ENCODE results near the gene ARHGAP44. TPM values are rescaled to one million over a fixed set of nuclear protein-coding genes. Genes with fewer than 3 reads are reported as not detected.

Gene ARHGAP44
- polyA plus RNA-seq, 4 donors: 2.3 to 12.3 (median 6.9) TPM

GRCh38 chr17:12806630-12807029, 17.3 kb downstream of the ARHGAP44 start:
- no peaks in the 10 kb centered on the region for H3K36me3 ChIP-seq (ENCODE audit: control insufficient read depth in 3 of 3, insufficient read depth in 2 of 3, low read depth in 1 of 3, low read length in 3 of 3)
- peaks cover 2 to 15% of the 10 kb centered on the region in 2 donors for H3K9me3 ChIP-seq (ENCODE audit: control insufficient read depth in 2 of 2, insufficient read depth in 1 of 2, low read depth in 1 of 2, low read length in 1 of 2)
- no peak for DNase-seq
- H3K4me3 ChIP-seq (ENCODE audit: low read depth in 1 of 3, low read length in 3 of 3): no peak overlapping the region
- no peak overlapping the region for H3K27ac ChIP-seq (ENCODE audit: low read depth in 1 of 3, low read length in 2 of 3)
- no peak for FAIRE-seq
- H3K4me1 ChIP-seq (ENCODE audit: control insufficient read depth in 3 of 3, insufficient read depth in 2 of 3, low read depth in 1 of 3, low read length in 2 of 3): no peaks in the 10 kb centered on the region
- 89 to 93% (median 92%) methylated on average over 1 of the region's 1 CpG for WGBS, 3 donors
- H3K27me3 ChIP-seq (ENCODE audit: control insufficient read depth in 3 of 3, insufficient read depth in 3 of 3, low read length in 3 of 3): peaks cover 0 to 2% (median 0%) of the 10 kb centered on the region in 3 donors

- no peak overlapping the region for H3K27ac ChIP-seq (ENCODE audit: low read depth in 1 of 3, low read length in 2 of 3)
- 80 to 90% (median 86%) methylated on average over 3 of the region's 3 CpGs for WGBS, 3 donors
- no peaks in the 10 kb centered on the region for H3K4me1 ChIP-seq (ENCODE audit: control insufficient read depth in 3 of 3, insufficient read depth in 2 of 3, low read depth in 1 of 3, low read length in 2 of 3)
- peaks cover 0 to 2% (median 0%) of the 10 kb centered on the region in 3 donors for H3K27me3 ChIP-seq (ENCODE audit: control insufficient read depth in 3 of 3, insufficient read depth in 3 of 3, low read length in 3 of 3)
- FAIRE-seq: no peak
- H3K9me3 ChIP-seq (ENCODE audit: control insufficient read depth in 2 of 2, insufficient read depth in 1 of 2, low read depth in 1 of 2, low read length in 1 of 2): peaks cover 2 to 15% of the 10 kb centered on the region in 2 donors
- H3K4me3 ChIP-seq (ENCODE audit: low read depth in 1 of 3, low read length in 3 of 3): no peak overlapping the region
- H3K36me3 ChIP-seq (ENCODE audit: control insufficient read depth in 3 of 3, insufficient read depth in 2 of 3, low read depth in 1 of 3, low read length in 3 of 3): no peaks in the 10 kb centered on the region
- DNase-seq: no peak
Measured at GRCh38 chr17:12808723-12809122, 19.4 kb downstream of the ARHGAP44 start.

- no peak overlapping the region for H3K4me3 ChIP-seq (ENCODE audit: low read depth in 1 of 3, low read length in 3 of 3)
- no peaks in the 10 kb centered on the region for H3K4me1 ChIP-seq (ENCODE audit: control insufficient read depth in 3 of 3, insufficient read depth in 2 of 3, low read depth in 1 of 3, low read length in 2 of 3)
- H3K27ac ChIP-seq (ENCODE audit: low read depth in 1 of 3, low read length in 2 of 3): no peak overlapping the region
- WGBS, 3 donors: 47 to 52% (median 47%) methylated on average over 5 of the region's 5 CpGs
- DNase-seq (peak in 1 of 2 donors; percentile 47), FAIRE-seq (no peak)
- no peaks in the 10 kb centered on the region for H3K36me3 ChIP-seq (ENCODE audit: control insufficient read depth in 3 of 3, insufficient read depth in 2 of 3, low read depth in 1 of 3, low read length in 3 of 3)
- H3K27me3 ChIP-seq (ENCODE audit: control insufficient read depth in 3 of 3, insufficient read depth in 3 of 3, low read length in 3 of 3): no peaks in the 10 kb centered on the region
- H3K9me3 ChIP-seq (ENCODE audit: control insufficient read depth in 2 of 2, insufficient read depth in 1 of 2, low read depth in 1 of 2, low read length in 1 of 2): peaks cover 2 to 14% of the 10 kb centered on the region in 2 donors
Measured at GRCh38 chr17:12812877-12813276, 23.6 kb downstream of the ARHGAP44 start.

GRCh38 chr17:12813664-12814063, 24.4 kb downstream of the ARHGAP44 start:
- Histone ChIP-seq H3K36me3 (ENCODE audit: control insufficient read depth in 3 of 3, insufficient read depth in 2 of 3, low read depth in 1 of 3, low read length in 3 of 3) (no peaks in the 10 kb centered on the region), H3K27me3 (ENCODE audit: control insufficient read depth in 3 of 3, insufficient read depth in 3 of 3, low read length in 3 of 3) (no peaks in the 10 kb centered on the region), H3K27ac (ENCODE audit: low read depth in 1 of 3, low read length in 2 of 3) (no peak overlapping the region), H3K4me3 (ENCODE audit: low read depth in 1 of 3, low read length in 3 of 3) (no peak overlapping the region), H3K4me1 (ENCODE audit: control insufficient read depth in 3 of 3, insufficient read depth in 2 of 3, low read depth in 1 of 3, low read length in 2 of 3) (no peaks in the 10 kb centered on the region), H3K9me3 (ENCODE audit: control insufficient read depth in 2 of 2, insufficient read depth in 1 of 2, low read depth in 1 of 2, low read length in 1 of 2) (peaks cover 0 to 6% of the 10 kb centered on the region in 2 donors)
- DNase-seq (no peak), FAIRE-seq (no peak)
- WGBS, 3 donors: 82 to 88% (median 85%) methylated on average over 9 of the region's 9 CpGs

- no peak overlapping the region for H3K27ac ChIP-seq (ENCODE audit: low read depth in 1 of 3, low read length in 2 of 3)
- DNase-seq (no peak), FAIRE-seq (no peak)
- H3K36me3 ChIP-seq (ENCODE audit: control insufficient read depth in 3 of 3, insufficient read depth in 2 of 3, low read depth in 1 of 3, low read length in 3 of 3): no peaks in the 10 kb centered on the region
- H3K4me3 ChIP-seq (ENCODE audit: low read depth in 1 of 3, low read length in 3 of 3): no peak overlapping the region
- peaks cover 0 to 5% of the 10 kb centered on the region in 2 donors for H3K9me3 ChIP-seq (ENCODE audit: control insufficient read depth in 2 of 2, insufficient read depth in 1 of 2, low read depth in 1 of 2, low read length in 1 of 2)
- WGBS, 3 donors: 63 to 74% (median 71%) methylated on average over 2 of the region's 2 CpGs
- H3K4me1 ChIP-seq (ENCODE audit: control insufficient read depth in 3 of 3, insufficient read depth in 2 of 3, low read depth in 1 of 3, low read length in 2 of 3): no peaks in the 10 kb centered on the region
- no peaks in the 10 kb centered on the region for H3K27me3 ChIP-seq (ENCODE audit: control insufficient read depth in 3 of 3, insufficient read depth in 3 of 3, low read length in 3 of 3)
Measured at GRCh38 chr17:12814718-12815117, 25.4 kb downstream of the ARHGAP44 start.

- H3K36me3 ChIP-seq (ENCODE audit: control insufficient read depth in 3 of 3, insufficient read depth in 2 of 3, low read depth in 1 of 3, low read length in 3 of 3): no peaks in the 10 kb centered on the region
- no peaks in the 10 kb centered on the region for H3K4me1 ChIP-seq (ENCODE audit: control insufficient read depth in 3 of 3, insufficient read depth in 2 of 3, low read depth in 1 of 3, low read length in 2 of 3)
- DNase-seq (no peak), FAIRE-seq (no peak)
- WGBS, 3 donors: 37 to 56% (median 39%) methylated on average over 3 of the region's 3 CpGs
- peaks cover 0 to under 1% of the 10 kb centered on the region in 2 donors for H3K9me3 ChIP-seq (ENCODE audit: control insufficient read depth in 2 of 2, insufficient read depth in 1 of 2, low read depth in 1 of 2, low read length in 1 of 2)
- no peak overlapping the region for H3K27ac ChIP-seq (ENCODE audit: low read depth in 1 of 3, low read length in 2 of 3)
- no peaks in the 10 kb centered on the region for H3K27me3 ChIP-seq (ENCODE audit: control insufficient read depth in 3 of 3, insufficient read depth in 3 of 3, low read length in 3 of 3)
- no peak overlapping the region for H3K4me3 ChIP-seq (ENCODE audit: low read depth in 1 of 3, low read length in 3 of 3)
Measured at GRCh38 chr17:12815642-12816141, 26.4 kb downstream of the ARHGAP44 start.

- H3K27me3 ChIP-seq (ENCODE audit: control insufficient read depth in 3 of 3, insufficient read depth in 3 of 3, low read length in 3 of 3): no peaks in the 10 kb centered on the region
- no peaks in the 10 kb centered on the region for H3K9me3 ChIP-seq (ENCODE audit: control insufficient read depth in 2 of 2, insufficient read depth in 1 of 2, low read depth in 1 of 2, low read length in 1 of 2)
- no peaks in the 10 kb centered on the region for H3K36me3 ChIP-seq (ENCODE audit: control insufficient read depth in 3 of 3, insufficient read depth in 2 of 3, low read depth in 1 of 3, low read length in 3 of 3)
- WGBS, 3 donors: 10 to 43% (median 26%) methylated on average over 4 of the region's 4 CpGs
- FAIRE-seq (no peak), DNase-seq (peak; percentile 34 to 80)
- H3K4me3 ChIP-seq (ENCODE audit: low read depth in 1 of 3, low read length in 3 of 3): no peak overlapping the region
- peaks cover 0 to 3% (median 3%) of the 10 kb centered on the region in 3 donors for H3K4me1 ChIP-seq (ENCODE audit: control insufficient read depth in 3 of 3, insufficient read depth in 2 of 3, low read depth in 1 of 3, low read length in 2 of 3)
- H3K27ac ChIP-seq (ENCODE audit: low read depth in 1 of 3, low read length in 2 of 3): no peak overlapping the region
Measured at GRCh38 chr17:12821376-12821940, 32.2 kb downstream of the ARHGAP44 start.

GRCh38 chr17:12826431-12826830, 37.1 kb downstream of the ARHGAP44 start:
- no peak overlapping the region for H3K4me3 ChIP-seq (ENCODE audit: low read depth in 1 of 3, low read length in 3 of 3)
- H3K27me3 ChIP-seq (ENCODE audit: control insufficient read depth in 3 of 3, insufficient read depth in 3 of 3, low read length in 3 of 3): no peaks in the 10 kb centered on the region
- DNase-seq (no peak), FAIRE-seq (no peak)
- H3K4me1 ChIP-seq (ENCODE audit: control insufficient read depth in 3 of 3, insufficient read depth in 2 of 3, low read depth in 1 of 3, low read length in 2 of 3): peaks cover 0 to 3% (median 3%) of the 10 kb centered on the region in 3 donors
- H3K9me3 ChIP-seq (ENCODE audit: control insufficient read depth in 2 of 2, insufficient read depth in 1 of 2, low read depth in 1 of 2, low read length in 1 of 2): peaks cover 0 to 5% of the 10 kb centered on the region in 2 donors
- H3K36me3 ChIP-seq (ENCODE audit: control insufficient read depth in 3 of 3, insufficient read depth in 2 of 3, low read depth in 1 of 3, low read length in 3 of 3): no peaks in the 10 kb centered on the region
- no peak overlapping the region for H3K27ac ChIP-seq (ENCODE audit: low read depth in 1 of 3, low read length in 2 of 3)
- WGBS, 3 donors: 62 to 76% (median 72%) methylated on average over 1 of the region's 1 CpG
